Activated CD8-positive, alpha-beta memory T cell treated with anti-CD3 and anti-CD28 coated beads, Interleukin-2, amount 50 U/mL, for 24 hours (primary cell): Measurements from ENCODE around the gene NANOS2.
A peak's percentile ranks its signal among the peaks of the same experiment; 100 is the strongest.

ENCODE experiments used
- DNase-seq: peaks from one replicate; pipeline ENCODE4 v3.0.0-alpha.2; 2020; ENCODE audit errors: extremely low read depth

Gene NANOS2

DNA sequence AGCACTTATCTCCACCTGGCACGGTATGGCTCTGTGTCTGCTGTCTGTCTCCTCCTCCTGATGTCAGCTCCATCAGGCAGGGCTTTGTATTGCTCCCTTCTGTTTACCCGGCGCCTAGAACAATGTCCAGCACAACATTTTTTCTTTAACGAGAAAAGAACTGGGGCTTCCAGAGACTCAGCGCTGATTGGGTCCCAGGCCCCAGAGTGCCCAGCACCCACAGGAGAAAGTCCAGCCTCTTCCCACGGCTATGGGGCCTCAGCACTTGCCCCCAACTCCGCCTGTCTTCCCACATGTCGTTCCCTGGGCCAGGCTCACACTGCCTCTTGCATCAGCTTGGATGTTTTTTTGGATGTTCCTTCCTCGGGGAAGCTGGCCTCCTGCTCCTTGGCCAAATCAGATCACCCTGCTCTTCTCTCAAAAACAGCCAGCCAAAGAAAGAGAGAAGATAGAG, 19.0 kb downstream of the NANOS2 start:
- no peak for DNase-seq

DNA sequence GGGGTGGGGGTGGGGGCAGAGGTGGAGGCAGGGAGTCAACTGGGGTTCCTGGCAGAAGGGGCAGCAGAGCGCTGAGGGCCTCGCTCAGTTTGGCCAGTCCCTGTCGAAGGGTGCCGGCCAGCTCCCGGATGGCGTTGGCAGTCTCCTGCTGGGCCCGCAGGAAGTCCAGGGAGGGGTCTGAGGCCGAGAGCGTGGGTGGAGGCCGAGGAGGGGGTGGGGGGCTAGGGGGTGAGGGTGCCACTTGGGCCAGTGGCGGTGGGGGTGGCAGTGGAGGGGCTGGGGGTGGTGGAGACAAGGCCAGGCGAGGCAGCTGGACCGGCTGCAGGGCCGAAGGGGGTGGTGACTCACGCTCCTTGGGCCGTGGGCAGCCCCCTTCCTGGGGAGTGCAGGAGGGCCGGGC, 23.7 kb downstream of the NANOS2 start:
- no peak for DNase-seq

DNA sequence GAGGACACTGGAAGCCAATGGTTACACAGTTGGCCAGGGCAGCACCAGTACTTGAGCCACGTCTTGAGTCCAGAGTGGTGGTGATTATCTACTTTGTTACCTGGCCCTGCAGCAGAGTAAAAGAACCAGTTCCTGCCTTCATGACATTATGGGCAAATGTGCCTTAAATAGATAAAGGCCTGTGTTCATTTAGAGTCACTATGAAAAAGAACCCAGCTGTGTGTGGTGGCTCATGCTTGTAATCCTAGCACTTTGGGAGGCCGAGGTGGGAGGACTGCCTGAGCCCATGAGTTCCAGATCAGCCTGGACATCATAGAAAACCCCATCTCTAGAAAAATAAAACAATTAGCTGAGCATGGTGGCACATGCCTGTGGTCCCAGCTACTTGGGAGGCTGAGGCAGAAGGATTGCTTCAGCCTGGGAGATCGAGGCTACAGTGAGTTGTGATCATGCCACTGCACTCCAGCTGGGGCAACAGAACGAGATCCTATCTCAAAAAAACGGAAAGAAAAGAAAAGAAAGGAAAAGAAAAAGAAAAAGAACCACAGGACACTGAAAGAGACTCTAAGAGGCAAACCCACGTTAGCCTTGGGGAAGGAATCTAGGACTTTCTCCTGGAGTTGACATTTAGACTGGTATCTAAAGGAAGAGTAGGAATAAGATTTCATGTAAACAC, 25.2 kb downstream of the NANOS2 start:
- no peak for DNase-seq

DNA sequence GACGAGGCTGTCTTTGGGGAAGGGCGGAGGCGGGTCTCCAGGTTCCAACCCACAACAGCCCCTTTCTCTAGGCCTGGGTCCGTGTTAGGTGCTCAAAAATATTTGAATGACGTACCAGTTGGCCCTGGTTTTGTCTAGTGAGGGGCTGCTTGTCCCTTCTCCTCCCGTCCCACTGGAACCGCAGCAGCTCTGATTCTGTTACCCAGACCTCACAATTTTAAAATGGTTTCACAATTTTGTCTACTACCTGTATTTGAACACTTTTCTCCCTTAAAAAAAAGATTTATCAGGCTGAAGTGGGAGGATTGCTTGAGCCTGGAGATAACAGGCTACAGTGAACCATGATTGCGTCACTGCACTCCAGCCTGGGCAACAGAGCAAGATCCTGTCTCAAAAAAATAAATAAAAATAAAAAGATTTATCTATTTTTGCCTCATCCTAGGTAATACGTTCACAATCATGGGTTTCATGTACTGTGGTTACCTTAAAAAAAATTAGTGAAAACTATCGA, 27.3 kb downstream of the NANOS2 start:
- no peak for DNase-seq

DNA sequence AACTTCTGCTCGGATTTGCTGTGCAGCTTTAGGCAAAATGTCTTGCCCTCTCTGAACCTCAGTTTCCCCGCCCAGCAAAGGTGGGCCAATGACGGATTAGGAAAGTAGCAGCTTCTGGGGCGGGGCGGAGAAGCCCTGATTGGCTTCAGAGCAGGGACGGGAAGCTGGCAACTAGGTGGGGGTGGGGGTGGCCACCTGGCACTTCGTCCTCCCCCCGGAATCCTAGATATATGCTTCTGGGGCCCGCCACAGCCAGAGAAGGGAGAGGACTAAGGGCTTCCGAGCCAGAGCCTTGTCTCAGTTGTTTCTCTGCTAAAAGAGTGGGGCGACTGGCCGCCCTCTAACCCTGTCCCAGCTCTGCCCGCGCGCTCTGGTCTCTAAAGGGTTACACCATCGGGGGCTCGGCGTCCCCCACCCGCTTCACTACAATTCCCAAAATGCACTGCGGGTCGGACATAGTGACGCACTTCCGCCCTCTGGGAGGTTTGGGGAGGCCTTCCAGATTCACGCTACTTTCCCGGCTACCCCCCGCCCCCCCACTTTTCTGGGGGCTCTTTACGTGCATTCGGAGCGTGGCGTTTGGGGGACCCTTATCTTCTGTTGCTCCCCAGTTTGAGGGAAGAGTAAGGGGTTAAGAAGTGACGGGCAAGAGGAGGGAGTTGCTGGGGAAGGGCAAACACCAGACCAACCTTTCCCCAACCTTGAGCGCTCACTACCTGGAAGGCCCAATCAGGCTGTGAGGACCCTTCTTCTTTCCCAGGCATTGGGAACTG, 28.0 kb downstream of the NANOS2 start:
- peak; percentile 74 for DNase-seq

DNA sequence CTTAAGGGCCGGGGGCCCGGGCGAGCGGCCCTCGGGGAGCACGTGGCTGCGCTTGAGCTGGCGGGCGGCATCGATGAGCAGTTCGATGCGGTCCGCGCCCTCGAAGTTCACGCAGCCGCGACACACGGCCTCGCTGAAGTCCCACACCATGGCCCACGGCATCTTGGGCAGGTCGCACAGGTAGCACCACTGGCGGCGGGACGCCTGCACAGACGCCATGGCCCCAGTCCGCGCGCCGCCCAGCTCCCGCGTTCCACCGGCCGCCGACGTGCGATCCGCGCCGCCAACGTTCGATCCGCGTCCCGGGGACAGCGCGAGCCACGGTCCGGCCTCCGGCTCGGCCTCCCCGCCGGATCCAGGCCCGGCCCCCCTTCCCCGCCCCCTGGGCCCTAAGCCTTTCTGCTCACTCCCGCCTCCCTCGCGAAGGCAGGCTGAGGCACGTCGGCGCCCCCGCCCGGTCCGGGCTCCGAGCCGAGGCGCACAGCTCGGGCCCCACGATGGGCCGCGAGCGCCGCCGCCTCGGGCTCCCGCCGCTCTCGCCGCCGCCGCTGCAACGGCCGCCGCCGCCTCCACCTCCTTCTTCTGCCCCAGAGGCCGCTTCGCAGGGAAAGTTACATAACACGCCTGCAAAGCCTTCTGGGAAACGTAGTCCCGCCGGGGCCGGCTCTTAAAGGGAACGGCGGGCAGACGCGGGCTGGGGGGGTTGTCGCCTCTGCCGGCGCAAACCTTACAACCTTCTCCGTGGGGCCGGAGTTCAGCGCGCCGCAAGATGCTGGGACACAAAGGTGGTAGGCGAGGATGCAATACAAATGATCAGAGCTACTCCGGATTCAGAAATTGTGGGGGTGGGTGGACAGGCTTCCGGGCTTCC, 28.8 kb downstream of the NANOS2 start, which contains the start of gene IRF2BP1:
TSS of gene IRF2BP1 (minus strand) at position 586 of the 871 bp plus-strand sequence. CDS start at position 219, 367 bp downstream.
- peak; percentile 62 for DNase-seq

DNA sequence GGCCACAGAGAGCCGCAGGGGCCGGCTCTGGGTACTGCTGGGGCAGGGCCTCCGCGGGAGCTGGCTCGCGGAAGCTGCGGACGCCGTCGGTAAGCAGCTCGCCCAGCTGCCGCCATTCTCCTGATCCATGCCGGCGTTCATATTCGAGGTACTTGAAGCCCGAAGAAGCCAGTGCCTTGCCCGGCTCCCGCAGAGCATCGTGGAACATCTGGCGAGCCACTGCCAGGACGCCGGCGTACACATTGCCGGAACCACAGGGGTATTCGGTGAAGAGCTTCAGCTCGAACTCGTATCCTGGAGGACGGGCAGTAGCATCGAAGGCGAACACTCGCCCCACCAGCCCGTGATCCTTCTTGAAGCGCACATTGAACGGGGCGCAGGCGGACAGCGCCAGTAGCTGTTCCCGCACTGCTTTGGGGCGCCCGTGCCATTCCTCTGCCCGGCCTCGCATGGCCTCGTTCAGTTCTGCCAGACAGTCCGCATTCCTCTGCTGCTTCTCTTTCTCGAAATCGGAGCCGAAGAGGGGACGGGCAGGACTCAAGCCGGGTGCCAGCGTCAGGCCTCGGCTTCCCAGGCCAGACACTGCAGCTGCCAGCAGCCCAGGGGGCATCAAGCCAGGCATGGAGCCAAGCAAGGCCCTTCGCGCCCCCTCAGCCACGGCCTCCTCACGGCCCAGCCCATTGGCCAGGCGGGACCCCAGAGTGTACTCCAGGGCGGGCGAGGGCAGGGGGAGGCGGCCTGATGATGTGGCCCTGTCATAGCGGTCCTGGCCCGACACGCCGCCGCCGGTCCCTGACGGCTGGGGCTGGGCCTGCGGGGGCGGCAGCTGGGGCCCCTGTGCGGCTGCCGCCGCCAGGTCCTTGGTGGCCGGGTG, 29.7 kb downstream of the NANOS2 start:
- no peak for DNase-seq

DNA sequence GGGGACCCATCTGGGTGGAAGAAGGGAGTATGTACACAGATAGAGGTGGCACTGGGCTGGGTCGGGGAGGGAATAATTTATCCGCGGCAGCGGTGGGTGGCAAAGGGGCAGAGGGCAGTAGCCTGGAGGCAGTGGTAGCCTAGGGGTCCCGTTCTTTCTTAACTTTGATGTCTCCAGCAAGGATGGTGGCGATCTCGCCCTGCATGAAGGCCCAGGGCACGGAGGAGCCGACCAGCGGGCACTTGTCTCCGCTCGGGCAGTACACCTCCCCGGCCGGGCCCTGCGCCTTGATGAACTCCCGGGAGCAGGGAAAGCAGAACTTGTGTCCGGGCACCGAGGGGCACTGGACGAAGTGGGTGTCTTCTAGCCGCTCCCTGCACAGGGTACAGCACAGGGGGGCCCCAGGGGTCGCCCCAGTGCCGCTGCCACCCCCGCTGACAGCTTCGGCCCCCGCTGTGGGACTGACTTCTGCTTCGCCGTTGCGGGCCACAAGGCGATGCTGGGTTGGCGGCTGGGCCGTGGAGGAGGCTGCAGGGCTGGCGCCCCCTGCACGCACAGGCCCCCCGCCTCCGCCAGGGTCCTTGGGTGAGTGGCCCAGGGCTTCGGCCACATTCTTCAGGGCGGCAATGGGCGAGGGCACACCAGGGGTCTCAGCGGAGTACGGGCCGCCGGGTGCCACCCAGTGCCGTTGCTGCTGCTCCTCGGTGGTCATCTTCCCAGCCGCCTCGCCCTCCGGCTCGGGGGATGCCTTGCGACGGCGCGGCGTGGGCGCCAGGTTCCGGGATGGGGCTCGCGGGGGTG, 30.5 kb downstream of the NANOS2 start:
- DNase-seq: no peak

DNA sequence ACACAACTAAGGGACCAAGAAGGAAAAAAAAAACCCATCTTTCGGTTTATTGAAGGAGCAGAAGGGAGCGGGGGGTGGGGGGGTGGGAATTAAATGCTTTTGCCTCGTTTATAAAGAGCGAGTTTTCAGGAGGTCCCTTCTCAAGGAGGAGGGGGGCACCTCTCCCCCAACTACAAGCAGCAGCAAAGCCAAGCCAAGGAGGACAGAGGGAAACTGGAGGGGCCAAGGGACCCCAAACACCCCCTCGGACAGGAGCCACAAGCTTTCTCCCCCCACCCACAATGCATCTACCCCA, 31.0 kb downstream of the NANOS2 start:
- DNase-seq: no peak

DNA sequence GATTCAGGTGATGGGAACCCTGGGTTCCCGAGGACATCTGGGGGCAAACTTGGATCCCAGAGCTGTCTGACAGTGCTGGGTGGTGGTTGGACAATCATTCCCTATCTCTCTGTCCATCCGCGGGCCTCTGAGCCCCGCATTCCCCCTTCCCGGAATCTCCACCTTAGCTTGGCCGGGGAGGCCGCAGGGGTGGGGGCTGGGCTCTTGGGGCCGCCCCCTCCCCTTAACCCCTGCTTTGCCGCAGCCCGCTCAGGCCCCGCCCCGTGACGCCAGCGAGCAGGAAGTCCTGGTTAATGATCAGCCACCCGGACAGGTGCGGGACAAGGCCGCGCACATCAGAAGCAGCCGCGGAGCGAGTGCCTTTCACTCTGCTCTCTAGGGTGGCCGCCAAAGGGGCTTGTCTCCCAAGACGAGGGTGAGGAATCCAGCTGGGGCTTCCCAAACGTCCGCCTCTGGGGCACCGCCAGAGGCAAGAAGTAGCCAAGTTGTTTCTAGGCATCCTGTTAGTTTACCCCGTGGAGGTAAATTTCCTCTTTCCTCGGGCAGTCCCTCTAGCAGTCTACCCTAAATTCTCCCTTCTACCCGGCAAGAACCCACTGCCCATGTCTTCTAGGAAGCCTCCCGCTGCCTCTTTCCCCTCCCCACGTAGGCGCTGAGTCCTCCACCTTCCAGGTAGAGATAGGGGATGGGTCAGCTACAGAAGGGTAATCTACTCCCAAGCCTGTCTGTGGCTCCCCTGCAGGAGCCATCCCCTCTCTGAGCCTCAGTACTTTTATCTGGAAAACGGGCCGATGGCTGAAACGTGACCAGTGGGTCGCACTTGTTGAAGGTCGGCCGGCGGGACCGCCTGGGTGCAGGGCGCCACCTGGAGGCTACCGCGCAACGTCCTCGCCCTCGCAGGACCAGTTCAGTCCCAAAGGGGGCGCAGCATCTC, 31.7 kb downstream of the NANOS2 start:
- peak; percentile 45 for DNase-seq

DNA sequence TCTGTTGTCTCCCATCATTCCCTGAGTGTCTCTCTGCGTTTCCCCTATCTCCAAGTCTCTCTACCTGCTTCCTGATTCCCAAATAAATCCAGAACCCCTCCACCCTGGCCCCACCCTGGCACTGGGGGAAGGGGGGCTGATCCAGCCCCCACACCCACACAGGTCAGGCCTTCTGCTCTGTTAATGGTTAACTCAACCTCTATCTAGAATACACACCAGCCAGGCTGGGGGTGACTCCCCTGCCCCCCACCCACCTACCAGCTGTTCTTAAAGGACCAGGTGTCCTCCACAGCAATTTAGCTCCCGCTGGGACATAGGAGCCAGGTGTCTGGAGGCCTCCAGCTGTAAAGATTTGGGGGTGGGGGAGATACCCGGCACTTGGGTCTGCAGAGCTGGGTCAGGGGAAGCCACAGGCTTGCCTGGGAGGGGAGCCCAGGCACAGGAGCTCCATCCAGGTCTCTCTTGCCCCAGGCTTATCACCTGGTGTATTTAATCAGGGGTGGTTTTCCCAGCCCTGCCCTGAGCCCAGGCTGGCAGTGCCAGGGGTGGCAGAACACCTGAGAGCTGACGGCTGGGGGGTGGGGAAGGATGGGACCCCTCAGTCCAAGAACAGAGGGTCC, 32.6 kb downstream of the NANOS2 start:
- no peak for DNase-seq

DNA sequence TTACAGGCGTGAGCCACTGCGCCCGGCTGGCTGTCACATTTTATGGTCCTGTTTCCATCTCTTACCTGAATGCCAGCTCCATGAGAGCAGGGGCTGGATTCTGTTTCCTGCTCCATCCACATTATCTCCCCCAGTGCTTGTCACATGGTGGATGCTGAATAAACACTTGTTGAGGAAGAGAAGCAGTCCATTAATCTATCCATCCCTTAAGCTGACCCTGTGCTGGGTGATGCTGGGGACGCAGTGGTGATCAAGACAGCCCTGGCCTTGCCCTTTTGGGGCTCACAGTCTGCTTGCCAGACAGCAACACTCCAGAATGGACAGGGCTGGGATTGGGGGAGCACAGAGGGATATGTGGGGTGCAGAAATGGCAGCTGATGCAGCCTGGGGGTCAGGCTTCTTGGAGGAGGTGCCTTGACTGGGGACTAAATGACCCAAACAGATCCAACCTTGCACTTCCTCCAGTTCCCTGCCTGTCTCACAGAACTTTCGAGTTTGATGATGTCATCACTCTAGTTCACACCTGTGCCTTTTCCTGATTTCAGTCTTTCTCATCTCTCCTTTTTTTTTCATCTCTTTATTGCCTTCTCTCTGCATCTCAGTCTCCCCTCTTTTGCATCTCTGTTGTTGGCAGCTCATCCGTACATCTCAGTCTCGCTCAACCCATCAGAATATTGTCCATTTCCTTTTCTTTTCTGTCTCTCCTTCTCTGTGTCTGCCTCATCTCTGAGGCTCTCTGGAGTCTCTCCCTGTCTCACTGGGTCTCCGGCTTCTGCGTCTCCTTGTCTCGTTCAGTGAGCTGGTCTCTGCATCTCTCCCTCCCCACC, 33.3 kb downstream of the NANOS2 start:
- no peak for DNase-seq

DNA sequence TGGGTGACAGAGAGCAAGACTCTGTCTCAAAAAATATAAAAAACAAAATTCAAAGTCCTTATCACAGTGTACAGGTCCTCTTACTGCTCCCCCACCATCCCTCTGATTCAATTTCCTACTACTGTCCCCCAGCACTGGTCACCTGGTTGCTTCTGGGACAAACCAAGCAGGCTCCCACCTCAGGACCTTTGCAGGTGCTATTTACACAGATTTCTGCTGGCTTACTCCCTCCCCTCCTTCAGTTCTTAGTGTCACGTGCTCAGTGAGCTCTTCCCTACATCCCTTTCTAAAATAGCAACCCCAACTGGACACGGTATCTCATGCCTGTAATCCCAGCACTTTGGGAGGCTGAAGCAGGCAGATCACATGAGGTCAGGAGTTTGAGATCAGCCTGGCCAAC, 34.6 kb downstream of the NANOS2 start:
- no peak for DNase-seq

DNA sequence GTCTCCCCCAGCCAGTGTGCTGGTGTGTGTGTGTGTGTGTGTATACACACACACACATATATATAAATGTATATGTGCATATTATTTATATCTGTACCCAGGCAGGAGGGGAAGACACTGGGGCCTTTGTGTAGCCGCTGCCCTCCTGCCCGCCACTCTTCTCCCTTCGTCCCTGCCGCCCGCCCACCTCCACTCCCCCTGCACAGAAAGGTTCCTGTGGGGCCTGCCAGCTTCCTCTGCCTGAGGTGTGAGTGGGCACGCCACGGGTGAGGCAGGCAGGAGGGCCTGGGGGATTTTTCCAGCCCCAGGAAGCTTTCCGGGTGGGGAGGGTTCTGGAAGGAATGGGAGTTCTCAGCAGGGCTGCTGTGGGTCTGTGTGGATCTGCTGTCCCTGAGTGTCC, 35.5 kb downstream of the NANOS2 start:
- no peak for DNase-seq

DNA sequence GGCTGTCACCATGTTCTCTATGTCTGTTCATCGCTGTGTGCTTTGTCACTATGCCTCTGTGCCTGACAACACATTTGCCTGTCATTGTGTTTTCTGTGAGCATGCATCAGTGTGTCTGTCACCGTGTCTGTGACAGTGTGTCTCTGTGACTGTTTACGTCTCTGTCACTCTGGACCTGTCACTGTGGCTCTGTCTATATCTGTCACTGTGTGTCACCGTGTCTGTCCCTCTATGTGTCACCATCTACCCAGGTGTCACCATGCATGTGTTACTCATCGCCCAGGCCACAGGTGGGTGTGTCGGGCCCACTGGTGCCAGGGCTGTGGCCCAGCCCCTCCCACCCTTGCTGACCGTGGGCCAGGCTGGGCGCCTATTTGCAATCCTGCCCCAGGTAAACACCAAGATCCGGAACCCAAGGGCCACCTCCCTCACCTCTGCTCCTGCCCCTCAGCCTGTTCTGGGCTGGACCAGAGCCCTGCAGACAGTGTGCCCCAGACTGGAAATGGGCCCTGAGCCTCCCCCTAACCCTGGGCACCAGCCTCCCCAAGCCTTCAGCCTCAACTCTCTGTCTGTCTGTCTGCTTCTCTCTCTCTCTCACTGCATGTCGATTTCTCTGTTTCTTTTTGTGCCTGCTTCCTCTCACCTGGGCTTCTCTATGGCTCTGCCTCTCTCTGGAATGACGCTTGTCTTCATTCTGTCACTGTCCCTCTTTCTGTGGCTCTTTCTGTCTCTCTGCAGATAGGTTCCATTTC, 36.4 kb downstream of the NANOS2 start:
- DNase-seq: no peak

DNA sequence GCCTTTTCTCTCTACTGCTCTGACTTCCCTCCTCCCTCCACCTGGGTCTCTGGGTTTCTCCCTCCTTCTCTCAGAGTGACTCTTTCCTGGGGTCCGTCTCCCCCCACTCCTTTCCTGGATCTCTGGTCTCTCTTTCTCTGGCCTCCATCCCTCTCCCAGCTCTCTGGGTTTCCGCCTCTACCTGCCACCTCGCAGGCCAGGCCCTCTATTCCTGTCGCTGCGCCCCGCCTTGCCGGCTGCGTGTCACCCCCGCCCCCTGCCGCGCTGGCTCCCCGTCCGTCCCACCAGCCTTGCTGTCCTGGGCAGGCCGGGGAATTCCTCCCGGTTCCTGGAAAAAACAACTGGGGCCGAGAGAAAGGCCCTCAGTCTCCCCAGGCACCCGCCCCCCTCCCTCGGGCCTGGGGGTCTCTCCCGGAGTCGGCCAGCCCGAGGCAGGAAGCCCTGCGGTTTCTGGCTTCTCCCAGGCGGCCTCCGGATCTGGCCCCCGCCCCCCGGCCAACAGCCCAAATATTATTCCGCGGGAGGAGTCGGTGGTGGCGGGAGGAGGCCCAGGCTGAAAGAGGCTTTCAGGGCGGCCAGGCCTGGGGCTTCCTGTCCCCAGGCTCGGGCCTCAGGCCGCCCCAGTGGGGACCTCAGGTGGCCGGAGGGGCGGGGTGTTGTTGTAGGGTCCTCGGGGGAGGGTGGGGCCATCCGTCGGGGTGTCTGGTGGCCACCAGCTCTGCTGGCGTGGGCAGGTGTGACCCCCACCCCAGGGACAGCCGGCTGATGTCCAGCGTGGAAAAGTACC, 38.0 kb downstream of the NANOS2 start:
- no peak for DNase-seq

DNA sequence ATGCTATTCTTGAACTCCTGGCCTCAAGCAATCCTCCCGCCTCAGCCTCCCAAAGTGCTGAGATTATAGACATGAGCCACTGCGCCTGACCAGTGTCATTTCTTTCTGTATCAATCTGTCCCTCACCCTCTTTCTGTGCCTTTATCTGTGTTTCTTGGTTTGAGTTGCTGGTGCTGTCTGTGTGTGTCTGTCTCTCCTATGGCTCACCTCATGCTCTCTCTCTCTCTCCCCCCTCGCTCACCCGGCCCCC, 38.5 kb downstream of the NANOS2 start:
- no peak for DNase-seq
